CD4-positive, alpha-beta memory T cell (primary cell): ENCODE results near the gene ZNF574. TPM values are rescaled to one million over a fixed set of nuclear protein-coding genes. Genes with fewer than 3 reads are reported as not detected.
"Not testable (repeated sequence)": the region's sequence is repeated elsewhere in the genome, so short reads cannot be mapped to it uniquely, and the experiment has no call there.

Source experiments
- CTCF ChIA-PET: fragments of 350-600 bp; sonication (Branson Sonifier 250); formaldehyde crosslinking; loops from one replicate; lab custom pipeline; 2021; ENCODE audit warnings: inconsistent platforms; ENCODE audit not compliant: partially characterized antibody; lab: Charles Lee
- POLR2A ChIA-PET: fragments of 350-600 bp; sonication (Branson Sonifier 250); formaldehyde crosslinking; loops from one replicate; lab custom pipeline; 2021; ENCODE audit not compliant: partially characterized antibody; lab: Charles Lee
- DNase-seq, 5 donors: peaks; one replicate each; pipeline versions ENCODE4 v3.0.0 to v3.0.0-alpha.2; 2020 to 2022; ENCODE audit warnings: mixed read lengths in 1 of 5
- H3K27ac ChIP-seq: one replicate; pipeline ENCODE4 v1.7.0; 2013; ENCODE audit warnings: low read depth, low read length
- H3K27me3 ChIP-seq: 2 replicates; pipeline ENCODE4 v1.7.0; 2013; ENCODE audit warnings: mild to moderate bottlenecking, low read length, moderate library complexity; ENCODE audit not compliant: insufficient read depth
- H3K36me3 ChIP-seq: 2 replicates; pipeline ENCODE4 v1.7.0; 2013; ENCODE audit warnings: mild to moderate bottlenecking, low read length, moderate library complexity; ENCODE audit not compliant: insufficient read depth
- H3K4me1 ChIP-seq: 2 replicates; pipeline ENCODE4 v1.7.0; 2013; ENCODE audit warnings: mild to moderate bottlenecking, low read length, moderate library complexity; ENCODE audit not compliant: insufficient read depth
- H3K4me3 ChIP-seq, 2 donors: one replicate each; pipeline ENCODE4 v1.7.0; 2013; ENCODE audit warnings: low read length in 2 of 2, mild to moderate bottlenecking in 1 of 2
- H3K9me3 ChIP-seq, 2 donors: one replicate each; pipeline ENCODE4 v1.7.0; 2013; ENCODE audit warnings: low read length in 2 of 2, control low read depth in 1 of 2; ENCODE audit not compliant: control insufficient read depth in 1 of 2
- H3K27ac Mint-ChIP-seq, 7 donors: one replicate each; pipeline ENCODE4 v1.8.0; 2020 to 2021; ENCODE audit warnings: mixed read lengths in 7 of 7, mild to moderate bottlenecking in 6 of 7, inconsistent platforms in 3 of 7, moderate library complexity in 3 of 7
- H3K27me3 Mint-ChIP-seq, 2 donors: one replicate each; pipeline ENCODE4 v1.8.0; 2020 to 2021; ENCODE audit warnings: mixed read lengths in 2 of 2
- H3K36me3 Mint-ChIP-seq, 2 donors: one replicate each; pipeline ENCODE4 v1.8.0; 2020 to 2021; ENCODE audit warnings: mixed read lengths in 2 of 2, inconsistent platforms in 1 of 2, mild to moderate bottlenecking in 1 of 2
- H3K4me1 Mint-ChIP-seq, 4 donors: one replicate each; pipeline ENCODE4 v1.8.0; 2020 to 2021; ENCODE audit warnings: mixed read lengths in 4 of 4, mild to moderate bottlenecking in 1 of 4
- H3K4me3 Mint-ChIP-seq, 8 donors: one replicate each; pipeline ENCODE4 v1.8.0; 2020 to 2021; ENCODE audit warnings: mixed read lengths in 8 of 8, mild to moderate bottlenecking in 7 of 8, moderate library complexity in 6 of 8, inconsistent platforms in 3 of 8
- H3K9me3 Mint-ChIP-seq, 8 donors: one replicate each; pipeline ENCODE4 v1.8.0; 2020 to 2021; ENCODE audit warnings: mixed read lengths in 8 of 8, mild to moderate bottlenecking in 5 of 8, inconsistent platforms in 3 of 8, moderate library complexity in 1 of 8
- intact Hi-C: fragments of 100-400 bp; cut with micrococcal nuclease; formaldehyde crosslinking; loops from one replicate; pipeline ENCODE4 v1.15.1; 2023
- polyA plus RNA-seq, 2 donors: library from polyadenylated mRNA; unstranded; fragments of 300-500 nt; fragmentation: Illumina TruSeq; gene quantifications; one replicate each; pipeline ENCODE4 v1.2.3, GENCODE V29; 2021
- total RNA-seq, 2 experiments: library from RNA; stranded (reverse); gene quantifications; one replicate each; pipeline ENCODE4 v1.2.3, GENCODE V29; 2021

ZNF574 gene
- total and polyA plus RNA-seq, 4 experiments from 2014 or later: 14.8 to 26.0 (median 24.8) TPM

DNA sequence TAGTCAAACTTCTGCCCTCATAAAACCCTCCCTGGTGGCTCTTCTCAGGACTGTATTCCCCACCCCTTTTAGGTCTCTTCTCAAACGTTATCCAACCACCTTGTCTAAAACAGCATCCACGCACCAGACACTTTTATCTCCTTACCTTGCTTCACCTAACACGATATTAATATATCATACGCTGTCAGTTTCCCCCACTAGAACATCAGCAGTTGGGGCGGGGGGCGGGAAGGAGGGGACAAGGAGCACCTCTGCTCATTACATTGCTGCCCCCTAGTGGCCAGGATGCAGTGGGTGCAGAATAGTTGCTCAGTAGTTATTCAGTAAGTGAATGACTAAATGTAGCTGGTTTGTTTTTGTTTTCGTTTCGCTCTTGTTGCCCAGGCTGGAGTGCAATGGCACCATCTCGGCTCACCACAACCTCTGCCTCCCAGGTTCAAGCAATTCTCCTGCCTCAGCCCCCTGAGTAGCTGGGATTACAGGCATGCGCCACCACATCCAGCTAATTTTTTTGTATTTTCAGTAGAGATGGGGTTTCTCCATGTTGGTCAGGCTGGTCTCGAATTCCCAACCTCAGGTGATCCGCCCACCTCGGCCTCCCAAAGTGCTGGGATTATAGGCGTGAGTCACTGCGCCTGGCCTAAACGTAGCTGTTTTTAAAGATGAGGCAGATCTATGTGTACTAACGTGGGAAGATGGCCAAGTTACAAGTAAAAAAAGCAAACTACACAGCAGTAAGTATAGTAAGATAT lies 41.1 kb upstream of the ZNF574 start:
- H3K27ac Mint-ChIP-seq: peak overlapping the region in 1 of 7 donors; percentile 48
- peak; percentile 57 to 63 (median 59) for DNase-seq
- ChIA-PET POLR2A (interaction anchor here (1.0 kb wide), 1 partner anchor 175 kb away, joined by 3 read pairs; no protein-coding TSS in a partner anchor), CTCF (interaction anchor here (0.6 to 2.0 kb wide), 11 partner anchors 8 to 270 kb away, joined by 3 to 18 read pairs (median 4); partner anchors contain the start of gene RPS19)
- not testable (repeated sequence) for H3K4me1 ChIP-seq, H3K9me3 ChIP-seq, H3K27me3 ChIP-seq, H3K27ac ChIP-seq, H3K9me3 Mint-ChIP-seq, H3K4me3 ChIP-seq, H3K27me3 Mint-ChIP-seq, H3K4me1 Mint-ChIP-seq, H3K36me3 ChIP-seq, H3K36me3 Mint-ChIP-seq
- intact Hi-C loops: loop anchor here (1.0 to 2.0 kb wide), 2 partner anchors 76 to 176 kb away; partner anchors contain the start of gene RABAC1
- H3K4me3 Mint-ChIP-seq: peak overlapping the region in 2 of 8 donors; percentile 17 to 59

DNA sequence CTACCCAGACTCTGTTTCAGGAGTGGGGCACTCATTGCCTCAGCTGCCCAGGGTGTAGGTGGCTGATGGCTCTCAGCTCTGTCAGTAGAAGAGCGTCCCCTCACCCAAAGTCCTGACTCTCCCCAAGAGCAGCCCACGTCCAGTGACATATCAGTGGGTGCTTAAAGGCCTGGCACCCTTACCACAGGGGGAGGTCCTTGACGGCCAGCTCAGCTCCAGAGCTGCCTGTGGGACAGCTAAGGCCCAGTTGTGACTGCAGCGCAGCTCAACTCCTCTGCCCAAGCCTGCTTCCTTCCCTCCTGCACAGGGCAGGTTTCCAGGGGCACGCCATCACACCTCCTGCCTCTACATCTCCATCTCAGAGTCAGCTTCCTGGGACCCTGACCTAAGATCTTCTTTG lies 38.3 kb upstream of the ZNF574 start:
- Histone ChIP-seq H3K4me1 (no peaks in the 10 kb centered on the region), H3K9me3 (no peaks in the 10 kb centered on the region), H3K4me3 (no peak overlapping the region), H3K27ac (no peak overlapping the region), H3K36me3 (no peaks in the 10 kb centered on the region), H3K27me3 (no peaks in the 10 kb centered on the region)
- H3K27me3 Mint-ChIP-seq: peaks cover 4 to 6% of the 10 kb centered on the region in 2 donors
- no peaks in the 10 kb centered on the region for H3K9me3 Mint-ChIP-seq
- intact Hi-C loops: no loop called here
- ChIA-PET POLR2A (no interaction called here), CTCF (interaction anchor here (0.9 kb wide), 1 partner anchor 11 kb away, joined by 3 read pairs; no protein-coding TSS in a partner anchor)
- no peaks in the 10 kb centered on the region for H3K36me3 Mint-ChIP-seq
- no peak for DNase-seq
- H3K4me3 Mint-ChIP-seq: no peak overlapping the region
- peaks cover 0 to 4% (median 2%) of the 10 kb centered on the region in 4 donors for H3K4me1 Mint-ChIP-seq
- H3K27ac Mint-ChIP-seq: no peak overlapping the region

- Mint-ChIP-seq H3K27ac (no peak overlapping the region), H3K4me3 (no peak overlapping the region), H3K36me3 (no peaks in the 10 kb centered on the region), H3K9me3 (no peaks in the 10 kb centered on the region), H3K27me3 (peaks cover 3% of the 10 kb centered on the region in 2 donors), H3K4me1 (peaks cover 0 to 4% (median 2%) of the 10 kb centered on the region in 4 donors)
- Histone ChIP-seq H3K36me3 (no peaks in the 10 kb centered on the region), H3K9me3 (no peaks in the 10 kb centered on the region), H3K27me3 (no peaks in the 10 kb centered on the region), H3K4me1 (no peaks in the 10 kb centered on the region), H3K27ac (no peak overlapping the region), H3K4me3 (no peak overlapping the region)
- ChIA-PET POLR2A (no interaction called here), CTCF (no interaction called here)
- intact Hi-C loops: no loop called here
- DNase-seq: no peak
Observed at GRCh38 chr19:42038666-42039065, 37.3 kb upstream of the ZNF574 start.

DNA sequence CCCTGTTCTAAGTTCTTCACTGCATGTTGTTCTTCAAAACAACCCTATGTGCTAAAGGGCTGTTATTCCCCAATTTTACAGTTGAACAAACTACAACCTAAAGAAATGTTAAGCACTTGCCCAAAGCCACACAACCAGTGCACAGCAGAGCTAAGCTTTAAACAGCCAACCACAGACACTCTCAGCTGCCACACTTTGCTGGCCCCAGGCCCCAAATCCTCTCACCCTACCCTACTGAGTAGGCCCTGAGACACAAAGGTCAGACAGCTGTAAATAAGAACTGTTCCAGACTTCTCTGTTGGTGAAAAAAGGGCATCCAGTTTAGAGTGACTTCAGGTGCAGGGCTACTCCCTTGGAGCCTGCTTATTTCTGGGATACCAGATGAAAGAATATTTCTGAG lies 35.9 kb upstream of the ZNF574 start:
- POLR2A ChIA-PET: interaction anchor here (0.5 kb wide), 1 partner anchor 53 kb away, joined by 3 read pairs; no protein-coding TSS in a partner anchor
- CTCF ChIA-PET: interaction anchor here (1.7 kb wide), 1 partner anchor 8 kb away, joined by 6 read pairs; no protein-coding TSS in a partner anchor
- Mint-ChIP-seq H3K27ac (no peak overlapping the region), H3K27me3 (peaks cover 1 to 3% of the 10 kb centered on the region in 2 donors), H3K4me1 (no peaks in the 10 kb centered on the region), H3K36me3 (no peaks in the 10 kb centered on the region), H3K4me3 (no peak overlapping the region), H3K9me3 (no peaks in the 10 kb centered on the region)
- no peaks in the 10 kb centered on the region for H3K9me3 ChIP-seq
- intact Hi-C loops: no loop called here
- no peaks in the 10 kb centered on the region for H3K27me3 ChIP-seq
- no peak overlapping the region for H3K27ac ChIP-seq
- no peak overlapping the region for H3K4me3 ChIP-seq
- no peaks in the 10 kb centered on the region for H3K4me1 ChIP-seq
- no peaks in the 10 kb centered on the region for H3K36me3 ChIP-seq
- DNase-seq: no peak

DNA sequence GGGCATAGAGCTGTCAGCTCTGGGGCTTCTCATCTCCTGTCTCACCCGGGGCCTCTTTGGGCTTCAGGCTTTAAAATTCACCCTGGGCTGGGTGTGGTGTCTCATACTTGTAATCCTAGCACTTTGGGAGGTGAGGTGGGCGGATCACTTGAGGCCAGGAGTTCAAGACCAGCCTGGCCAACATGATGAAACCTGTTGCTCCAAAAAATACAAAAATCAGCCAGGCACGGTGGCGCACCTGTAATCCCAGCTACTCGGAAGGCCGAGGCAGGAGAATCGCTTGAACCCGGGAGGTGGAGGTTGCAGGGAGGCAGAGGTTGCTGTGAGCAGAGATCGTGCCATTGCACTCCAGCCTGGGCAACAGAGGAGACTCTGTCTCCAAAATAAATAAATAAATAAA lies 35.5 kb upstream of the ZNF574 start:
- H3K9me3 Mint-ChIP-seq, H3K36me3 ChIP-seq, H3K27me3 ChIP-seq, H3K4me3 Mint-ChIP-seq, H3K27ac Mint-ChIP-seq, H3K36me3 Mint-ChIP-seq, H3K27me3 Mint-ChIP-seq, intact Hi-C loops, H3K4me1 ChIP-seq, H3K9me3 ChIP-seq, DNase-seq, H3K27ac ChIP-seq, H3K4me3 ChIP-seq, H3K4me1 Mint-ChIP-seq: not testable (repeated sequence)
- ChIA-PET POLR2A (interaction anchor here (0.5 kb wide), 1 partner anchor 54 kb away, joined by 3 read pairs; no protein-coding TSS in a partner anchor), CTCF (interaction anchor here (1.7 kb wide), 1 partner anchor 9 kb away, joined by 6 read pairs; no protein-coding TSS in a partner anchor)

DNA sequence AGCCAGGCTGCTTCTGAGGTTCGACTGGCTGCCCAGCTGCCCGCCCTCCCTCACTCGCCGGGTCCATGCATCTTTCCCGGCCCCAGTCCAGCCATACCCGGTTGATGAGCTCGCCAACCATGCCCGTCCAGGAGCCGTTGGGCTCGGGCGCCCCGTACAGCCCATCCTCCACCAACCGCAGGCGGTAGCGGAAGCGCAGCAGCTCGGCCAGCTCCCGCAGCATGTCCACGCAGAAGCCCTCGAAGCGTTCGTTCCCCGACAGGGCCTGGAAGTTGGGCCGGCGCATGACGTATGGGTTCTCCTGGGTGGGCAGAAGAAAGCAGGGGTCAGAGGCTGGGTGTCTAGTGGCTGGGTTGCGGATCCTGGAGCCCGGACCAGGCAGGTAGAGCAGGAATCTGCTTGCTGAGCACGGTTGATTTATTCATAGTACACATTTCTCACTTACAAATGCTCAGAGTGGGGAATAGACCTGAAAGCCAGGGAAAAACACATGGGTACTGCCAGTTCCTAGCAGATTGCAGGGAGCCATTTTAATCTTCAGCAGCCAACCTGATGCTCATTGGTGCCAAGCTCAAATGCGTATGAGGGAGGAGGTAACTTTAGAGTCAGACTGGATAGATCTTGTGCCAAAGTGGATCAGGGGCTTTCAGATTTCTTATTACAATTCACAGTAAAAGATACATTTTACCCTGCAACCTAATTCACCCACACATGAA lies 33.4 kb upstream of the ZNF574 start:
- Mint-ChIP-seq H3K27ac (no peak overlapping the region), H3K27me3 (peaks cover 1 to 7% of the 10 kb centered on the region in 2 donors), H3K36me3 (no peaks in the 10 kb centered on the region), H3K9me3 (no peaks in the 10 kb centered on the region), H3K4me1 (peaks cover 0 to 1% (median 0%) of the 10 kb centered on the region in 4 donors), H3K4me3 (no peak overlapping the region)
- Histone ChIP-seq H3K36me3 (no peaks in the 10 kb centered on the region), H3K9me3 (no peaks in the 10 kb centered on the region), H3K4me1 (no peaks in the 10 kb centered on the region), H3K27me3 (no peaks in the 10 kb centered on the region), H3K27ac (no peak overlapping the region), H3K4me3 (no peak overlapping the region)
- intact Hi-C loops: no loop called here
- DNase-seq: no peak
- ChIA-PET CTCF (interaction anchor here (1.0 kb wide), 1 partner anchor 8 kb away, joined by 3 read pairs; no protein-coding TSS in a partner anchor), POLR2A (no interaction called here)

- no peaks in the 10 kb centered on the region for H3K4me1 ChIP-seq
- H3K9me3 ChIP-seq: no peaks in the 10 kb centered on the region
- POLR2A ChIA-PET: no interaction called here
- H3K36me3 Mint-ChIP-seq: no peaks in the 10 kb centered on the region
- H3K27me3 ChIP-seq: no peaks in the 10 kb centered on the region
- no peak overlapping the region for H3K4me3 Mint-ChIP-seq
- H3K36me3 ChIP-seq: no peaks in the 10 kb centered on the region
- peaks cover 3 to 7% of the 10 kb centered on the region in 2 donors for H3K27me3 Mint-ChIP-seq
- no peaks in the 10 kb centered on the region for H3K9me3 Mint-ChIP-seq
- no peak overlapping the region for H3K27ac Mint-ChIP-seq
- H3K4me3 ChIP-seq: no peak overlapping the region
- intact Hi-C loops: no loop called here
- CTCF ChIA-PET: interaction anchor here (1.9 to 4.5 kb wide), 2 partner anchors 11 to 17 kb away, joined by 6 to 18 read pairs; no protein-coding TSS in a partner anchor
- no peak for DNase-seq
- H3K4me1 Mint-ChIP-seq: peaks cover 5 to 9% (median 7%) of the 10 kb centered on the region in 4 donors
- H3K27ac ChIP-seq: no peak overlapping the region
Observed at GRCh38 chr19:42045575-42045974, 30.4 kb upstream of the ZNF574 start.
